ENCODE measurements around the gene RAB6A.

DNA sequence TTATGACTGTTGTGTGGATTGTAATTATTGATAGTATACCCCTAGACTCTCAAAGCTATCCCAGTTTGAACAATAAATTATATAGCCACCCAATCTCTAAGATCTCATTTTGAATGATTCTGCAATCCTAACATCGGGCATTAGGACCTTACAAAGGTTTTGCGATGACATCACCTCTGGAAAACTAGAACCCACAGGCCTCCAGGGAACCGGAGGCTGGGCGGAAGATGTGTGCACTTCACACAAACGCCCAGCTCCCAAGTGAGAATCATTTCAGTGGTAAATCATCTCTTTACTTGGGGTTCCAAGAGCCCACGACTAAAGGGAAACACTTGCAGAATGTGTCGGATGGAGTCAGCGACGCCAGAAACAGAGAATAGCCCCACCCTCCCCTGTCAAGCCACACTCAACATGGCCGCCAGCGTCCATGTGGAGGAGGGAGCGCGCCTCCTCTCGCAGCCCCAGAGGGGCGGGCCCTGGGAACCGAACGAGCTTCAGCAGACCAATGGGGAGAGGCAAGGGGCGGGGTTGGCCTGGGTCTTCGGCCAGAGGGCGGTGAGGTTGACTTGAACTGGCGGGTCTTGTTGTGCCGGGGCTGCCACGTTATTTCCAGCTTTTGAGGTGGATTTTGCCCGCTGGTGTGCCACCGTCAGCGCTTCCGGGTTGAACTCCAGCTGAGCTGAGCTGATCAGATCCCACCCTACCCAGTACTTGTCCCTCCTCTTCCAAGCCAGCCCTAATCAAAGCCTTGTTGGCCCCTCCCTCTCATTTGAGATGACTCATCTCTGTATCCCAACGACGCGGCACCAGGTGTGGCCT, 18.4 kb upstream of the RAB6A start:
- TF ChIP-seq, protein P1, sequence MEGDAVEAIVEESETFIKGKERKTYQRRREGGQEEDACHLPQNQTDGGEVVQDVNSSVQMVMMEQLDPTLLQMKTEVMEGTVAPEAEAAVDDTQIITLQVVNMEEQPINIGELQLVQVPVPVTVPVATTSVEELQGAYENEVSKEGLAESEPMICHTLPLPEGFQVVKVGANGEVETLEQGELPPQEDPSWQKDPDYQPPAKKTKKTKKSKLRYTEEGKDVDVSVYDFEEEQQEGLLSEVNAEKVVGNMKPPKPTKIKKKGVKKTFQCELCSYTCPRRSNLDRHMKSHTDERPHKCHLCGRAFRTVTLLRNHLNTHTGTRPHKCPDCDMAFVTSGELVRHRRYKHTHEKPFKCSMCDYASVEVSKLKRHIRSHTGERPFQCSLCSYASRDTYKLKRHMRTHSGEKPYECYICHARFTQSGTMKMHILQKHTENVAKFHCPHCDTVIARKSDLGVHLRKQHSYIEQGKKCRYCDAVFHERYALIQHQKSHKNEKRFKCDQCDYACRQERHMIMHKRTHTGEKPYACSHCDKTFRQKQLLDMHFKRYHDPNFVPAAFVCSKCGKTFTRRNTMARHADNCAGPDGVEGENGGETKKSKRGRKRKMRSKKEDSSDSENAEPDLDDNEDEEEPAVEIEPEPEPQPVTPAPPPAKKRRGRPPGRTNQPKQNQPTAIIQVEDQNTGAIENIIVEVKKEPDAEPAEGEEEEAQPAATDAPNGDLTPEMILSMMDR (IDR thresholded peaks at IDR 0.05 in 4 of 5, conservative IDR thresholded peaks at IDR 0.05 in 1 of 5), result no peak
- TF ChIP-seq POLR2A (IDR thresholded peaks at IDR 0.05), result peak; percentile 50 to 54
